A673 (cell line): ENCODE data around the gene MBD5. TPM values are rescaled to one million over a fixed set of nuclear protein-coding genes. Genes with fewer than 3 reads are reported as not detected.

Source experiments
- BruUV-seq: library from RNA; stranded (reverse); fragments of 400-500 nt; replicated peaks from 2 replicates; lab custom pipeline; 2021; lab: Mats Ljungman, UMichigan
- CTCF ChIA-PET: fragments of 300-600 bp; sonication (Branson Sonifier 250); formaldehyde crosslinking; loops from one replicate; lab custom pipeline; 2022; ENCODE audit warnings: antibody characterized with exemption; lab: Charles Lee
- POLR2A ChIA-PET: fragments of 300-600 bp; sonication (Branson Sonifier 250); formaldehyde crosslinking; loops from one replicate; lab custom pipeline; 2022; ENCODE audit warnings: antibody characterized with exemption; ENCODE audit not compliant: low non-redundant PET; lab: Charles Lee
- DNase-seq: peaks from one replicate; pipeline ENCODE4 v3.0.0-alpha.2; 2015; ENCODE audit warnings: low spot score
- H3K27ac ChIP-seq: fragments of 200-600 bp; sonication (generic); 2 replicates; pipeline ENCODE4 v1.5.1; 2016; ENCODE audit warnings: mixed run types, low read depth, mild to moderate bottlenecking, mixed read lengths, antibody characterized with exemption, low read length; ENCODE audit not compliant: poor library complexity, severe bottlenecking
- H3K27me3 ChIP-seq: fragments of 200-600 bp; sonication (generic); replicated peaks from 2 replicates; pipeline ENCODE4 v1.6.1; 2017; ENCODE audit warnings: mixed run types, low read depth, mild to moderate bottlenecking, mixed read lengths, antibody characterized with exemption, low read length; ENCODE audit not compliant: insufficient read depth, poor library complexity
- H3K36me3 ChIP-seq: fragments of 200-600 bp; sonication (generic); 2 replicates; pipeline ENCODE4 v1.6.1; 2016; ENCODE audit warnings: mixed run types, mild to moderate bottlenecking, mixed read lengths, antibody characterized with exemption, low read length; ENCODE audit not compliant: insufficient read depth, poor library complexity, severe bottlenecking
- H3K4me1 ChIP-seq: fragments of 200-600 bp; sonication (generic); 2 replicates; pipeline ENCODE4 v1.6.1; 2017; ENCODE audit warnings: mixed run types, mild to moderate bottlenecking, mixed read lengths, antibody characterized with exemption, low read length; ENCODE audit not compliant: insufficient read depth, poor library complexity, severe bottlenecking
- H3K4me3 ChIP-seq: fragments of 200-600 bp; sonication (generic); 2 replicates; pipeline ENCODE4 v1.5.1; 2016; ENCODE audit warnings: low read depth, mixed run types, mild to moderate bottlenecking, mixed read lengths, low read length; ENCODE audit not compliant: poor library complexity, severe bottlenecking
- H3K9me3 ChIP-seq: fragments of 200-600 bp; sonication (generic); 2 replicates; pipeline ENCODE4 v1.6.1; 2016; ENCODE audit warnings: mixed run types, low read depth, mild to moderate bottlenecking, mixed read lengths, antibody characterized with exemption, low read length; ENCODE audit not compliant: poor library complexity, severe bottlenecking
- CTCF ChIP-seq: fragments of 300-800, 200-600 bp; sonication (generic); conservative IDR thresholded peaks from 2 replicates; pipeline ENCODE4 v1.5.1; 2017; ENCODE audit warnings: low read depth, mild to moderate bottlenecking, antibody characterized with exemption, low read length, moderate library complexity, mixed read lengths
- EZH2 ChIP-seq: fragments of 200-600 bp; sonication (generic); IDR thresholded peaks from 2 replicates; pipeline ENCODE4 v1.6.1; 2017; ENCODE audit warnings: borderline replicate concordance, low read depth, mild to moderate bottlenecking, mixed read lengths, antibody characterized with exemption, low read length; ENCODE audit not compliant: poor library complexity, severe bottlenecking
- intact Hi-C: fragments of 100-400 bp; cut with micrococcal nuclease; formaldehyde crosslinking; loops from one replicate; pipeline ENCODE4 v1.10.0; 2022; ENCODE audit not compliant: unreplicated experiment
- total RNA-seq: library from RNA; stranded (reverse); gene quantifications from 2 replicates; pipeline ENCODE4 v1.2.3, GENCODE V29; 2021

MBD5 gene
- total RNA-seq, 1 experiment from 2014 or later, result 32.4 TPM

- CTCF ChIA-PET, result no interaction called here
- no peak for DNase-seq
- Histone ChIP-seq H3K4me1 (no peaks in the 10 kb centered on the region), H3K27ac (no peak overlapping the region), H3K9me3 (no peaks in the 10 kb centered on the region), H3K36me3 (no peaks in the 10 kb centered on the region), H3K27me3 (no peaks in the 10 kb centered on the region), H3K4me3 (no peak overlapping the region)
- TF ChIP-seq EZH2 (no peak), CTCF (no peak)
- intact Hi-C loops, result no loop called here
- POLR2A ChIA-PET, result no interaction called here
- BruUV-seq, result no TSS peak
These were observed 211.0 kb downstream of the MBD5 start for GRCh38 chr2:148231858-148232257.

GRCh38 chr2:148234143-148234542 lies 213.3 kb downstream of the MBD5 start:
- Histone ChIP-seq H3K36me3 (no peaks in the 10 kb centered on the region), H3K4me3 (no peak overlapping the region), H3K4me1 (no peaks in the 10 kb centered on the region), H3K27ac (no peak overlapping the region), H3K9me3 (no peaks in the 10 kb centered on the region), H3K27me3 (no peaks in the 10 kb centered on the region)
- no peak for DNase-seq
- intact Hi-C loops, result no loop called here
- TF ChIP-seq CTCF (no peak), EZH2 (no peak)
- no TSS peak for BruUV-seq
- POLR2A ChIA-PET, result no interaction called here
- CTCF ChIA-PET, result no interaction called here

GRCh38 chr2:148237911-148238310 lies 217.0 kb downstream of the MBD5 start:
- POLR2A ChIA-PET, result no interaction called here

More at GRCh38 chr2:148237911-148238310, 217.0 kb downstream of the MBD5 start:
- CTCF ChIA-PET, result no interaction called here
- no peak for DNase-seq
- intact Hi-C loops, result no loop called here
- Histone ChIP-seq H3K4me3 (no peak overlapping the region), H3K27ac (no peak overlapping the region), H3K27me3 (no peaks in the 10 kb centered on the region), H3K36me3 (no peaks in the 10 kb centered on the region), H3K9me3 (peaks cover 10% of the 10 kb centered on the region), H3K4me1 (no peaks in the 10 kb centered on the region)
- BruUV-seq, result no TSS peak
- TF ChIP-seq EZH2 (no peak), CTCF (no peak)
